HUES64 (cell line): Measurements from ENCODE around the gene PCDH19.

ENCODE experiments used
- H3K27ac ChIP-seq: 2 replicates; pipeline ENCODE4 v1.7.0; 2013; ENCODE audit warnings: low read depth, low read length, inconsistent platforms
- H3K27me3 ChIP-seq: 2 replicates; pipeline ENCODE4 v1.6.1; 2013; ENCODE audit warnings: mild to moderate bottlenecking, low read length; ENCODE audit not compliant: insufficient read depth
- H3K36me3 ChIP-seq: 2 replicates; pipeline ENCODE4 v1.6.1; 2013; ENCODE audit warnings: mild to moderate bottlenecking, low read length; ENCODE audit not compliant: insufficient read depth
- H3K4me1 ChIP-seq: 2 replicates; pipeline ENCODE4 v1.6.1; 2013; ENCODE audit warnings: mild to moderate bottlenecking, low read length, moderate library complexity; ENCODE audit not compliant: insufficient read depth
- H3K4me3 ChIP-seq: 2 replicates; pipeline ENCODE4 v1.5.1; 2013; ENCODE audit warnings: mild to moderate bottlenecking, low read length, moderate library complexity
- H3K9ac ChIP-seq: 2 replicates; pipeline ENCODE4 v1.6.1; 2013; ENCODE audit warnings: mild to moderate bottlenecking, low read depth, low read length
- H3K9me3 ChIP-seq: 2 replicates; pipeline ENCODE4 v1.6.1; 2013; ENCODE audit warnings: low read depth, low read length; ENCODE audit not compliant: insufficient read depth
- whole genome bisulfite sequencing: fragments of 150-250, 120-280 bp; methylation state at CpG from one replicate; pipeline ENCODE4 v1.1.7; 2013; ENCODE audit warnings: missing lambda C conversion rate; 5-methylcytosine and 5-hydroxymethylcytosine counted together

PCDH19 gene

DNA sequence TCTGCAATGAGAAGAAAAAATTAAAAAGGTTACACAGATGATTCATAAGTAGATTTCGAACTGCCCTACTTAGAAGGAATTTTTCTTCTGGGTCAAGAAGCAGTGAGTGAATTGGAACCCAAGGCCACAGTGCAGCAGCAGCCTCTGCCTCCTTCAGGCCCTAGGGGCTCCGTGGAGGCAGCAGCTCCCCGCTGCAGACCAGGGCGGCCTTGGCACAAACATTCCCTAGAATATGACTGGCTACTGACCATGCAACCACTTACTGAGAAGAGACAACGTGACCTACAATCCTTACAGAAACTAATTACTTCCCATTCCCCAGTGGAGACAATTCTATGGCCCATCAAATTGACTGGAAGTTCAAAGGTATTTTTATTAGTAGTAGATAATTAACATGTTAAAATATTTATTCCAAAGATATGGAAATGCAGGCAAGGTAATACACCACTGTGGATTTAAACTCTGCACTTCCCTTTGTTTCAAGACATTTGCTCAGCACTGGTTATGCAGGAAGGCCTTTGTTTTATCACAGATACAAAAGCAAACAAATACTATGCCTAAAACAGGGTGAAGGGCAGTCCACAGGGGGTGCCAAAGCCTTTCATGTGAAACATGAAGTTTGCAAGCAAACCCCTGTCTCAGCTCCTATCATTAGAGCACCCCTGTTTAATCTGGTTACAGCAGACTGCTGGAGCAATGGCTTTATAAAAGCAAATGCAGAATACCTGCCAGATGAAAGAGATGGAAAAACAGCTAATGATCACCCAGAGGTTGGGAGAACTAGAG is 59.2 kb downstream of the PCDH19 start:
- Histone ChIP-seq H3K27ac (no peak overlapping the region), H3K4me3 (no peak overlapping the region), H3K9ac (no peak overlapping the region), H3K9me3 (no peaks in the 10 kb centered on the region), H3K36me3 (no peaks in the 10 kb centered on the region), H3K27me3 (no peaks in the 10 kb centered on the region; the same call in 1 of the 2 replicates), H3K4me1 (no peaks in the 10 kb centered on the region)
- 52% methylated on average over 5 of the region's 5 CpGs for WGBS

DNA sequence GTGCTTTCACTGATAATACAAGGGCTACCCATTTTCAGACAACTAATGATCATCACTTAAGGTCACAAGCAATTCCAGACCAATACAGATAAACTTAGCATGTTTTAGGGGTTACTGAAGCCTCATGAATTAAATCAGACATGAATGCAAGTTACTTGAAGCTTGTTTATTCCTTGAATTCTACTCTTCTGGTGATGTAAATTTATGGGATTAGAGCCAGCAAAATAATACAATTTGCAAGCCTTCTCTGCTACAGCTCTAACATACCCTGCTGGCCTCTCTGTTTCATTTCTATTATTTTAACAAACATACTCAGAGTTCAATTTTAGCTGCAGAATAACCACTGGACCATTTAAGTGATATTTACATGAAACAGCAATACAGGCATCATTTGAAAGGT is 60.7 kb downstream of the PCDH19 start:
- no peaks in the 10 kb centered on the region for H3K9me3 ChIP-seq
- no peak overlapping the region for H3K4me3 ChIP-seq
- H3K36me3 ChIP-seq = no peaks in the 10 kb centered on the region
- H3K27ac ChIP-seq = no peak overlapping the region
- H3K27me3 ChIP-seq = no peaks in the 10 kb centered on the region; the same call in 1 of the 2 replicates
- no peak overlapping the region for H3K9ac ChIP-seq
- H3K4me1 ChIP-seq = no peaks in the 10 kb centered on the region

DNA sequence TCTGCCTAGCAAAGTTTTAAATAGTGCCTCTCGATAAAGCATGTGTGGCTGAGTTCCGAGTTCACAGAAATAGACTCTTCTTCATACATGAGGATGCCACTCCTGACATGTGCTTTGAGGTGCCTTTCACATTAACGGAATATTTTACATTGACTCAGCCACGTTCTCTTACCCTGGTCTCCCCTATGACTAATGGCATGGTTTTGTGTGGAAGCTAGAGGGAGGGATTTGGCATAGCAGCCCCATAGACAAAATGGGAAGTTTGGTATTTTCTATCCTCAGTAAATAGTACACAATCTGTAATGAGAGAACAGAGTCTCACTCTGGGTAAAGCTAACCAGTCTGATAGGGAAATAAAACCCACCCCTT is 68.9 kb downstream of the PCDH19 start:
- no peaks in the 10 kb centered on the region for H3K36me3 ChIP-seq

DNA sequence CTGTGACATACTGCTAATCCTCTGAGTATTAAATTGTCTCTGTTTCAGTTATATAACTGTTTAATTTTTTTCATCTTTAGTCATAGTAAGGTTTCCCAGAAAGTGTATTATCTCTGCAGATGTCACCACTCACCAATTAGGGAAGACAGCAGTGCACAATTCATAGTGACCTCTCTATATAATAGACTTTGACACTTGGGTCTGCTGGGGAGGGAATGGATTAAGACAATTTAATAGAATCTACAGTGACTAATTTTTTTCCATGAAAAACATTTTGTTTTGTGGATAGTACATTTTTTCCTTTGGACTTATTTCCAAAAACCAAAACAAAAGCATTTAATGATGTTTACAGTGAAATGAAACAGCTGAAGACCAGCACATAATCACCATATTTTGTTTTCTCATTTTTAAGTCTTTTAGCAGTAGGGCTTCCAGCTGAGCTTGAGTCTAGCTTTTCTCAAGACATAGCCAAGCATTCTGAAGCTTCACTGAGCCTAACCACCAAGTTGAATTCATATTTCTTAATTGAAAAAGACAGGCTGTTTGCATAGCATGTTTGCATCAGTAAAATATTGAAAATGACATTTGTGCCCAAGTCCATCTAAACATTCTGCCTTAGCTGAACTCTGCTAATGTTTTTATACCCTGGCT is 69.5 kb downstream of the PCDH19 start:
- H3K4me3 ChIP-seq = no peak overlapping the region
- no peak overlapping the region for H3K9ac ChIP-seq
- no peaks in the 10 kb centered on the region for H3K27me3 ChIP-seq
- no peaks in the 10 kb centered on the region for H3K4me1 ChIP-seq
- no peaks in the 10 kb centered on the region for H3K36me3 ChIP-seq
- H3K27ac ChIP-seq = no peak overlapping the region
- H3K9me3 ChIP-seq = no peaks in the 10 kb centered on the region

More for the DNA sequence above, 68.9 kb downstream of the PCDH19 start:
- no peak overlapping the region for H3K4me3 ChIP-seq
- H3K27ac ChIP-seq = no peak overlapping the region
- no peaks in the 10 kb centered on the region for H3K27me3 ChIP-seq
- 89% methylated on average over 2 of the region's 4 CpGs for WGBS
- no peaks in the 10 kb centered on the region for H3K4me1 ChIP-seq
- H3K9ac ChIP-seq = no peak overlapping the region
- no peaks in the 10 kb centered on the region for H3K9me3 ChIP-seq

DNA sequence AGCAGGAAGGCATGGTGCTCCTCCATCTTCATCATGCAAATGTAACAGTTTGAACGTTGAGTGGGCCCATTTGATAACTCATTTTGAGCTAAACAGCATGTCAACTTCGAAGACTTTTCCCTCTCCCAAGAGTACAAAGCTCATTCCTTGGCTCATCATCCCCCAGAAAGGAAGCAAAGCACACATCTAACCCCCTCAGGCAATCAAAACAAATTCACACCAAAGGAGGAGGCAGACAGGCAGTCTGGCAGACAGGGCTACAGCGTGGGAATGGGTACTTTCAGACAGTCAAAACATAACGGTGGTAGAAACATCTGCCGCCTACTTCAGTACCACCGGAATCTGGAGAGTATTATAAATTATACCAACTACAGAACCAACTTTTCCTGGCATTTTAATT is 81.7 kb downstream of the PCDH19 start:
- Histone ChIP-seq H3K4me3 (no peak overlapping the region), H3K27ac (no peak overlapping the region), H3K4me1 (no peaks in the 10 kb centered on the region), H3K9me3 (no peaks in the 10 kb centered on the region), H3K9ac (no peak overlapping the region), H3K27me3 (no peaks in the 10 kb centered on the region), H3K36me3 (no peaks in the 10 kb centered on the region)
- WGBS = 81% methylated on average over 4 of the region's 6 CpGs

DNA sequence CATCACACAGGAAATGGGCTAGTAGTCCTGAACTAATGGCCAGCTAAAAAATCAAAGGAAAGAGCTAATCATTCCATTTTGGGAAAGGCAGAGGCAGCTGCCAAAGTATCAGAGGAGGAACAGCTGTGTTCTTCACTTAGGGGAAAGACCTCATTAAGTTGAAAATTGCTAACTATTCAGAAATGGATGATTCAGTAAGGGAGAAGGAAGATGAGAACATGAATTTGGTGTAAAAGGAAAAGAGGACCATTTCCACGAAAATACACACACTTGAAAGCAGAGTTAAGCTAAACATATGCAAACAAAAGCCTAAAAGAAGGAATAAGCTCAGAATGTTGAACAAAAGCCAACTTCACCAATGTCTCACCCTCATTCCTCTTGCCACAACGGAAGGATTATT is 90.4 kb downstream of the PCDH19 start:
- WGBS = 81% methylated on average over 1 of the region's 2 CpGs
- H3K9ac ChIP-seq = no peak overlapping the region
- no peak overlapping the region for H3K27ac ChIP-seq
- H3K36me3 ChIP-seq = no peaks in the 10 kb centered on the region
- no peaks in the 10 kb centered on the region for H3K27me3 ChIP-seq
- H3K4me1 ChIP-seq = no peaks in the 10 kb centered on the region
- H3K9me3 ChIP-seq = no peaks in the 10 kb centered on the region
- H3K4me3 ChIP-seq = no peak overlapping the region

DNA sequence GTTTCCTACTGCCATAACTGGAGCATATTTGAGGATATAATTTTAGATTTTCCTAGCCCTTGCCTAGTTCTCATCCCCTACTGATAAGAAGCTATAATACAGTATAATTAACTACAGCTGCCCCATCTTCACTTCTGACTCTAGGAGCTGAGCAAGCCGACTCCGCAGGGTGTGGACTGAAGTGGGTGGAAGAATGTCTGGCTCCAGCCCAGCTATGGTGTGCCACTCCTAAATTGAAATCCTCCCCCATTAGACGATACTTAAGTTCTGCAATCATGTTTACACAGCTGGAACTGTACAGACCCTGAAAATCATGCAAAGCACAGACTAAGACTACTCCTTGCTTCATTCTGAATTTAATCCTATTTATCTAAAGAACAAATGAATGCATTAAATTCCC is 93.1 kb downstream of the PCDH19 start:
- Histone ChIP-seq H3K9ac (no peak overlapping the region), H3K36me3 (no peaks in the 10 kb centered on the region), H3K9me3 (no peaks in the 10 kb centered on the region), H3K4me1 (no peaks in the 10 kb centered on the region), H3K27ac (no peak overlapping the region), H3K27me3 (no peaks in the 10 kb centered on the region), H3K4me3 (no peak overlapping the region)
- 81% methylated on average over 1 of the region's 3 CpGs for WGBS

DNA sequence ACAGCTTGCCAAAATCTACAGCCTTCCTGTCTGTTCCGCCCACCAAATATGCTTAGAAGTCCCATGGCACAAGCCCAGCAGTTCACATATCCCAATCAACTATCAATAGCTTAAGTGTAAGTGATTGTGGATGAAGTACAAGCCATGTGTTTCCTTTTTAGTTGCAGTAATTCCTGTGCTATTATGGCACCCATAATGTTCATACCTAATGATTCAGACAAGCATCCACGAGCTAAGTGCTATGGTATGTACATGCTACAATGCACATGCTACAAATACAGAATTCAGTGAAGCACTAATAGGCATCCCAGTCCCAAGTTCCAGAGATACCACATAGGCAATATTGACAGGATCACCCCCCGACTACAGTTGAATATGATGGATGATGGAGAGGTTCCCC is 94.5 kb downstream of the PCDH19 start:
- no peak overlapping the region for H3K9ac ChIP-seq
- H3K27me3 ChIP-seq = no peaks in the 10 kb centered on the region
- no peak overlapping the region for H3K27ac ChIP-seq
- no peaks in the 10 kb centered on the region for H3K9me3 ChIP-seq
- 100% methylated on average over 1 of the region's 3 CpGs for WGBS
- no peaks in the 10 kb centered on the region for H3K36me3 ChIP-seq
- H3K4me3 ChIP-seq = no peak overlapping the region
- H3K4me1 ChIP-seq = no peaks in the 10 kb centered on the region

DNA sequence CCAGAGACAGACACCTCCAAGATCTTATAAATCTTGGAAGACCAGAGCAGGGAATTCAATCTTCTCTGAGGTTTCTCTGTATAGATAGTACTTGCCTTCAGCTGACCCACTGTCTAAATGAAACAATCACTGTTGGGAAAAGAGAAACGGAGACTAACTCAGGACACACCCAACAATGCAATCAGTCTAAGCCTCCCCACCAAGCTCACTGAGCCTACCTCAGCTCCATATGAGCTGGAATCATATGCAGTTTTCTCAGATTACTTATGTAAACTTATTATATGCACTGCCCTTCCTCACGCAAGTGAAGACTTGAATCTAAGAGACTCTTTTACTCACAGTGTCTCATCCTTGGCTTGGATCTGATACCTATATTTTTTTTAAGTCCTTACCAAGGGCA is 110.5 kb downstream of the PCDH19 start:
- WGBS = 80% methylated on average over 2 of the region's 2 CpGs
- Histone ChIP-seq H3K27ac (no peak overlapping the region), H3K36me3 (no peaks in the 10 kb centered on the region), H3K9me3 (no peaks in the 10 kb centered on the region), H3K9ac (no peak overlapping the region), H3K27me3 (no peaks in the 10 kb centered on the region), H3K4me3 (no peak overlapping the region), H3K4me1 (peaks cover 3% of the 10 kb centered on the region; the same call in 1 of the 2 replicates)

DNA sequence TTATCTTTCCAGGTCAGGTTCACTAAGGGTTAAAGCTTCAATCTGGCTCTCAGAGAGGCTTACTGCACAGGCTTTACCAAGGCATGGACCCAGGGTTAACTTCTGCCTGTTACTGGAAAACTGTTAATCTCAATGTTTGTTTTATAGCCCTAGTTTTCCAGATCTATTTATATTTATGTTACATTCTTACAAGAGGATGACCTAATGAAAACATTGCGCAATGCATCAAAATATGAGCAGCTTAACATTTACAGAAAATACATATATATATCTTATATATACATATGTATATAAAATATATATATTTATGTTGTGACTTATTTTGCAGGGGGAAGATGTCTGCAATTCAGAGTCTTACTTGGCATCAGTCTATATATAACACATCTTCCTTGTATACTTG is 112.3 kb downstream of the PCDH19 start:
- peaks cover 3% of the 10 kb centered on the region; the same call in 1 of the 2 replicates for H3K4me1 ChIP-seq
- no CpG with 5 or more reads among the region's 1 CpG for WGBS

DNA sequence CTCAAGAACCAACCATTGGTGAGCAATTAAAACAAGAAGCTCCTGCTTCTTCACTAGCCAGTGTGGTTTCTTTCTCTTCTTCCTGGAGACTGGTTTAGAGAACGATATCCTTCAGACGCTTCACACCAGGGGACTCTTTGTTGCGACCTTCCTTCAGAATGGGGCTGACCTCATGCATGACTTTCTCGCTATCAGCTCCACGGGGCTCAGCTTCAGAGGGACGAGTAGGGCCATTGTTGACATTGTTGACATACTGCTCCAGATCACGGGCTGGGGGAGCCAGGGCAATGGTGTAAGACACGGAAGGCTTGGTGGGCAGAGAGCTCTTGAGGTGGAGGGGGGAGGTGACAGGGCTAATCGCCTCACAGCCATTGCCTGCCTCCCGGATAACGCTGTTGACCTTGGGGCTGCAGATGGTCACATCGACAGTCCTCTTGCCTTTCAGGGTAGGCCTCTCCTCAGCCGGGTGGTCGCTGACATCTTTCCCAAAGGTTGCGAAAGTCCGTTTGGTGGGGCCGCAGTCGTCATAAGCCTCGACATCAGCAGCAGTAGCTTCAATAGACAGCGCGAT is 113.8 kb downstream of the PCDH19 start:
- Histone ChIP-seq H3K27me3 (no peaks in the 10 kb centered on the region), H3K27ac (peak overlapping the region; percentile 18; the same call in 1 of the 2 replicates), H3K4me1 (peaks cover 3% of the 10 kb centered on the region; the same call in 1 of the 2 replicates), H3K9ac (no peak overlapping the region), H3K36me3 (no peaks in the 10 kb centered on the region), H3K9me3 (no peaks in the 10 kb centered on the region), H3K4me3 (no peak overlapping the region)
- 55% methylated on average over 21 of the region's 21 CpGs for WGBS

More for the DNA sequence above, 112.3 kb downstream of the PCDH19 start:
- H3K36me3 ChIP-seq = no peaks in the 10 kb centered on the region
- H3K27me3 ChIP-seq = no peaks in the 10 kb centered on the region
- no peak overlapping the region for H3K4me3 ChIP-seq
- no peaks in the 10 kb centered on the region for H3K9me3 ChIP-seq
- H3K9ac ChIP-seq = no peak overlapping the region
- no peak overlapping the region for H3K27ac ChIP-seq
